NAMALWA (cell line): Measurements from ENCODE around the gene NPHP3.
"Not testable (repeated sequence)": the region's sequence is repeated elsewhere in the genome, so short reads cannot be mapped to it uniquely, and the experiment has no call there.

Experiments used
- DNase-seq: peaks from one replicate; pipeline ENCODE4 v3.0.0-alpha.2; 2015; ENCODE audit warnings: low spot score

NPHP3 gene

GRCh38 chr3:132722165-132723023 lies at the start of gene NPHP3:
Gene NPHP3 (minus strand): TSS chr3:132722409. CDS start chr3:132722355, 54 bp downstream.
- peak; percentile 91 for DNase-seq

- no peak for DNase-seq
These were observed 36.5 kb upstream of the NPHP3 start for GRCh38 chr3:132758740-132759139.

- DNase-seq: no peak
These were observed 34.0 kb upstream of the NPHP3 start for GRCh38 chr3:132756108-132756650.

GRCh38 chr3:132753946-132754345 lies 31.7 kb upstream of the NPHP3 start:
- DNase-seq: no peak

- no peak for DNase-seq
These were observed 27.6 kb upstream of the NPHP3 start for GRCh38 chr3:132749786-132750185.

- DNase-seq: not testable (repeated sequence)
These were observed 24.5 kb upstream of the NPHP3 start for GRCh38 chr3:132746720-132747119.

DNA sequence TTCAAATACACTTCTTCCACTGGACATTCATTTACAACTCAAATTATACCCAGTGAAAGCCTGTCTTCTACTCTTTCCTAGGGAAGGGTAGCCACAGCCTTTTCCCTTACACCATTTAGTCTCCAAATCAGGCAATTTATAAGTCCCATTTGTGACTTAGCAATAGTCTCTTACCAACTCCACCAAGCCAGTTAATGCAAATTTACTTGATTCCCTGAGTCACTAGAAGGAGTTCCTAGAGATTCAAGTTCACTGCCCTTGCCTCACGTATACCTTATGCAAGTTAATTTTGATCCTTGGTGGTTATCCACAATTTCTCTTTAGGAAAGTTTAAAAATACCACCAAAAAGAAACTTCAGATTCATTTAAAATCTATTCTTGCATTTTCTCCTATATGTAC lies 16.1 kb upstream of the NPHP3 start:
- no peak for DNase-seq

- DNase-seq: no peak
These were observed 13.4 kb upstream of the NPHP3 start for GRCh38 chr3:132735589-132735988.

GRCh38 chr3:132730891-132731580 lies 8.8 kb upstream of the NPHP3 start:
- DNase-seq: peak; percentile 71

- DNase-seq: peak; percentile 86
These were observed 4.2 kb upstream of the NPHP3 start for GRCh38 chr3:132726341-132726823.

DNA sequence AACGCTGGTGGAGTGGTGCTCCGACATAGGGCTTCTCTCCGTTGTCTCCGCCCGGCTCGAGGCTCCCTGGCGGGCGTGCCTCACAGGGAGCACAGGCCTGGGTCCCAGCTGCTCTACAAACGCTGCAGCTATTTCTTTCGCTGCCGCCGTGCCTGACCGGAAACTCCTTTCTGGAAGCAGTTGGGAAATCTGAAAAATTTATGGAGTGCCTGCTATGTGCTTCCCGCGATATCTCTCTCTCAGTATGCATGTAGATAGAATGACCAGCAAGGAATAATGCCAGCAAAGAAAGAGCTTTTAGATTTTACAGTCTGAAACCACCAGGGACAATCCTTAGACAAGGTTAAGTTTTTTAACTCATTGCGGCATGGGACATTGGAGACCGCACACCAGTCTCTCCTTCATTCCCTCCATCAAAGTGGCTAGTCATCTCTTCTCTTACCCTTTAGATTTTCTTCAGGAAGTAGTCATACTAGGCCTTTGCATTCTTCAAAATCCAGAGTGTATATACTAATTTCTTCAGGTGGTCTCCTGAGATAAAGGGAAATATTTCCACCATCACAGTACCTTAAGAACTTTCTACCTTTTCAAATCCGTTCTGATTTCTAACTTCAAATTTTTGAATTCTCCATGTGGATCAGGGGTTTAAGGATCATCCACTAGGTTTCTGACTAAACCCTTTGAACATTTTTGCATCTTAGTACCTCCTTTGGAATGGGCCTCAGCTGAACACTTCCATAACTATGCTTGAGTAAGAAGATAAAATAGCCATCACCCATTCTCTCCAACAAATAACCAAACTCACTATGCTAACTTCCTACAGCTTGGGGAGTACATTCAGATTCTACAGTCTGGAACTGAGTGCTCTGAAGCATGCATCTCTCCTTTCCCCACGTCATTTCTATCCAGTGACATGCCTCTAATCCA lies 1.1 kb upstream of the NPHP3 start:
- DNase-seq: no peak

GRCh38 chr3:132721479-132722164 lies 587 bp downstream of the NPHP3 start:
- DNase-seq: no peak

DNA sequence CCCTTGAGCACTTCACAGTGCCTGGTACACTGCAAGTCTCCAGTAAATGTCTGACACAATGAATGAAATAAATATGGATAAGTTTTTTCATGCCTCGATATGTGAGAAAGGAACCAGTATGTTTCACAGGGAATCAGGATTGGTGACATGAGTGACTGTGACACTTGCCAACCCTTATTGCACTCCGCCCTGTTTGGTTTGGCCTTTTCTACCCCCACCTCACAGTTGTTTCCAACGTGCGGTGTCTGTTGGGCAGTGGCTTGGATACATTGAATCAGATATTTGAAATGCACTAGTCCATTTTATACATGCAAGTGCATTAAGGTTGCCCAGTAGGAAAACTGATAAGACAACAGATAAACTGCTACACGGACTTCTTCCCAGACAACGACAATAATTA lies 2.0 kb downstream of the NPHP3 start:
- no peak for DNase-seq

GRCh38 chr3:132716372-132716771 lies 5.8 kb downstream of the NPHP3 start:
- no peak for DNase-seq

DNA sequence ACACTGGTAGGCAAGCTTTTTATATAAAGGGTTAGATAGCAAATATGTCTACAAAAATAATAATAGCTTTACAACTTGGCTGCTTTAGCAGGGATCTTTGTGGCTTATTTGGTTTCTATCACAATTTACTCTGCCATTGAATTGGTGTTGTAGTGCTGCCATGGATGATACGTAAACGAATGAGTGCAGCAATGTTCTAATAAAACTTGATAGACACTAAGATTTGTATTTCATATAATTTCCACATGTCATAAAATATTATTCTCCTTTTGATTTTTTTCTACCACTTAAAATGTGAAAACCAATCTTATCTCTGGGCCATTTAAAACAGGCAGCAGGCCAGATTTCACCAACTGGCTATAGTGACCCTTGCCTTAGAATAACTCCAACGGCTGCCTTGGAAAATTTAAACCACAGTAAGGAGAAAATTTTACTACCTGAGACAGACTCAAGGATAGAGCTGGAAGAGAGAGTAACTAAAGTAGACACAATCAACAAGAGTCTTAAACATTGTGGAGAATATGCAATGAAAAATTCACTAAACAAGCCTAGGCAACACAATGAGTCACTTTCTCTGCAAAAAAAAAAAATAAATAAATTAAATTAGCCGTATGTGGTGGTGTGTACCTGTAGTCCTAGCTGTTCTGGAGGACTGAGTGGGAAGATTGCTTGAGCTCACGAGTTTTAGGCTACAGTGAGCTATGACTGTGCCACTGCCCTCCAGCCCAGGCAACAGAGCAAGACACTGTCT lies 8.1 kb downstream of the NPHP3 start:
- no peak for DNase-seq

- no peak for DNase-seq
These were observed 11.9 kb downstream of the NPHP3 start for GRCh38 chr3:132710311-132710710.

GRCh38 chr3:132709761-132710160 lies 12.4 kb downstream of the NPHP3 start:
- DNase-seq: no peak

DNA sequence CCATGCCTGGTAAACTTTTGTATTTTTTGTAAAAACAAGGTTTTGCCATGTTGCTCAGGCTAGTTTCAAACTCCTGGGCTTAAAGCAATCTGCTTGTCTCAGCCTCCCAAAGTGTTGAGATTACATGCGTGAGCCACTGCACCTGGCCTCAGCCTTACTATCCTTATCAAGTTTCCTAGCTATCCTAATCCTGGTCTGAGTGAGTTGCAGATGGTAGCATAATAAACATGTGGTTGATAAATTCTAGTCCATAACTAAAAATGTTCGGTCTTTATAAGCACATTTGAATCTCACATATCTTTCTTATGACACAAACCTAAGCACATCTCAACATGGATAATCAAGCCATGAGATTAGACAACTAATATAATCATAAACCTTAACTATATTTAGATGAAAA lies 18.5 kb downstream of the NPHP3 start:
- no peak for DNase-seq

GRCh38 chr3:132695422-132695821 lies 26.8 kb downstream of the NPHP3 start:
- DNase-seq: no peak

DNA sequence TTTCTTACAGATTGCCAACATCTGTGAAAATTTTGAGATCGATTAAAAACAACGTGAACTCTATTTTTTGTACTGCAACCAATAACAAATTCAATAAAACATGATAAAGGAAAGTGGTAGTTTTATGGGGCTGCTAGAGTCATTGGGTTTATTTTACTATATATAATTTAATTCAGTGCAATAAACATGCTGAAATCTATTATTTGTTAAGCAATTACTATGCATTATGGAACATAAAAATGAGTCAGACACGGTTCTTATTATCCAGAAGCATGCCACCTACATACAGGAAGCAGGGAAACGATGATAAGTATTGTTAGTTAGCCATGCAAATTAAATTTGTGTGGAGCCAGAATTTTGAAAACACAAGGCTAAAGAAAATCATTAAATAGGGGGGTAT lies 27.2 kb downstream of the NPHP3 start:
- no peak for DNase-seq

GRCh38 chr3:132690040-132690439 lies 32.2 kb downstream of the NPHP3 start:
- DNase-seq: no peak
